NCI-H2029 treated with DMSO at 0.1 percent for 48 hours (cell line): ENCODE data around the gene SHROOM3.

Source experiments
- DNase-seq: peaks from one replicate; lab custom pipeline; 2025; lab: John Stamatoyannopoulos, UW

SHROOM3 gene

GRCh38 chr4:76540486-76540885 lies 105.5 kb downstream of the SHROOM3 start:
- no peak for DNase-seq

- no peak for DNase-seq
Measured at GRCh38 chr4:76543378-76543777, 108.3 kb downstream of the SHROOM3 start.

GRCh38 chr4:76544725-76545124 lies 109.7 kb downstream of the SHROOM3 start:
- DNase-seq = no peak

GRCh38 chr4:76545226-76545884 lies 110.3 kb downstream of the SHROOM3 start:
- DNase-seq = no peak

- no peak for DNase-seq
Measured at GRCh38 chr4:76546327-76546726, 111.3 kb downstream of the SHROOM3 start.

GRCh38 chr4:76546759-76547742 lies 112.0 kb downstream of the SHROOM3 start:
- no peak for DNase-seq

- DNase-seq = no peak
Measured at GRCh38 chr4:76548704-76549103, 113.7 kb downstream of the SHROOM3 start.

GRCh38 chr4:76549765-76550164 lies 114.7 kb downstream of the SHROOM3 start:
- DNase-seq = no peak

- no peak for DNase-seq
Measured at GRCh38 chr4:76550966-76551780, 116.1 kb downstream of the SHROOM3 start.

- no peak for DNase-seq
Measured at GRCh38 chr4:76554630-76555029, 119.6 kb downstream of the SHROOM3 start.

- DNase-seq = no peak
Measured at GRCh38 chr4:76556452-76556851, 121.4 kb downstream of the SHROOM3 start.

- DNase-seq = no peak
Measured at GRCh38 chr4:76558396-76559235, 123.6 kb downstream of the SHROOM3 start.

- DNase-seq = no peak
Measured at GRCh38 chr4:76559236-76560071, 124.4 kb downstream of the SHROOM3 start.

GRCh38 chr4:76562161-76562560 lies 127.1 kb downstream of the SHROOM3 start:
- DNase-seq = no peak

- no peak for DNase-seq
Measured at GRCh38 chr4:76562836-76563453, 127.9 kb downstream of the SHROOM3 start.

GRCh38 chr4:76563454-76564122 lies 128.6 kb downstream of the SHROOM3 start:
- no peak for DNase-seq

- no peak for DNase-seq
Measured at GRCh38 chr4:76564123-76564915, 129.3 kb downstream of the SHROOM3 start.

GRCh38 chr4:76568262-76568661 lies 133.2 kb downstream of the SHROOM3 start:
- no peak for DNase-seq

GRCh38 chr4:76569225-76569624 lies 134.2 kb downstream of the SHROOM3 start:
- DNase-seq = no peak
